ENCODE measurements around the gene TOB2.
A peak's percentile ranks its signal among the peaks of the same experiment; 100 is the strongest.

Gene TOB2

DNA sequence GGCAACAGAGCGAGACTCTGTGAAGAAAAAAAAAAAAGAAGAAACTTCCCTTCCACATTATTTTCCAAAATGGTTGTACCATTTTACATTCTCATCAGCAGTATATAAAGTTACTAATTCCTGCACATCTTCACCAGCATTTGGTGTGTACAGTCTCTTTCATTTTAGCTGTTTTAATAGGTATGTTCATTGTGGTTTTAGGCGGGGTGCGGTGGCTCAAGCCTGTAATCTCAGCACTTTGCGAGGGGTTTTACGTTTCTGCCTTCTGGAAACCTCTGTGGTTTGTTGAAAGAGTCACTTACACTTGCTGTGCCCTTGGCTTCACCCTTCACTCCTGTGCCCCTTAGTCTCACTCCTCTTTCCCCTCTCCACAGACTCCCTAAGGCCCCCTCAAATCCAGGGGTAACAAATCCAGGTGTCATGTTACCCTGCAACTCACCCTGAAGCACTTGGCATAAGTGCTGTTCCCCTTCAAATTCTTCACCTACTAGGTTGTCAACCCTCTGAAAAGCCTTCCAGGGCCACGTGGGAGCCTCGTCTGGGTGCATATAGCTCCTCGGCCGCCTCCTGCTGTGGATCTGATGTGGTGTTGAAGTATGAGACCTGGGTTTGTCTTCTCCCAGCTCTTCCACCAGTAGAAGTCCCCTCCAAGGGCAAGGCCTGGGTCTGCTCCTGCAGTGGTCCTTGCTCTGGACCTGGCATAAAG lies 20.8 kb downstream of the TOB2 start:
- no peak overlapping the region; the same call in 1 of the 2 replicates for H3K9ac ChIP-seq (ENCODE audit: low read length)
- H3K9me2 ChIP-seq (replicated peaks; ENCODE audit: insufficient read depth, low read length), result no peaks in the 10 kb centered on the region
- no peaks in the 10 kb centered on the region for H3K27me3 ChIP-seq (replicated peaks; ENCODE audit: insufficient read depth, low read length)
- peaks cover 8% of the 10 kb centered on the region for H3F3A ChIP-seq (ENCODE audit: insufficient read depth, low read length)
- DNase-seq, result peak; percentile 87
- H2AFZ ChIP-seq (ENCODE audit: low read length), result no peak overlapping the region
- no peaks in the 10 kb centered on the region for H3K9me3 ChIP-seq (replicated peaks; ENCODE audit: insufficient read depth, low read length)
- H3K79me2 ChIP-seq (ENCODE audit: low read length), result no peaks in the 10 kb centered on the region
- H3K4me2 ChIP-seq (ENCODE audit: low read depth, low read length), result peak overlapping the region; percentile 14; the same call in 1 of the 2 replicates
- H4K20me1 ChIP-seq (ENCODE audit: insufficient read depth, low read length), result no peaks in the 10 kb centered on the region
- H3K4me1 ChIP-seq (ENCODE audit: low read length), result peaks cover 12% of the 10 kb centered on the region
- no peak overlapping the region for H3K4me3 ChIP-seq (ENCODE audit: low read length)
- TF ChIP-seq, protein P1, sequence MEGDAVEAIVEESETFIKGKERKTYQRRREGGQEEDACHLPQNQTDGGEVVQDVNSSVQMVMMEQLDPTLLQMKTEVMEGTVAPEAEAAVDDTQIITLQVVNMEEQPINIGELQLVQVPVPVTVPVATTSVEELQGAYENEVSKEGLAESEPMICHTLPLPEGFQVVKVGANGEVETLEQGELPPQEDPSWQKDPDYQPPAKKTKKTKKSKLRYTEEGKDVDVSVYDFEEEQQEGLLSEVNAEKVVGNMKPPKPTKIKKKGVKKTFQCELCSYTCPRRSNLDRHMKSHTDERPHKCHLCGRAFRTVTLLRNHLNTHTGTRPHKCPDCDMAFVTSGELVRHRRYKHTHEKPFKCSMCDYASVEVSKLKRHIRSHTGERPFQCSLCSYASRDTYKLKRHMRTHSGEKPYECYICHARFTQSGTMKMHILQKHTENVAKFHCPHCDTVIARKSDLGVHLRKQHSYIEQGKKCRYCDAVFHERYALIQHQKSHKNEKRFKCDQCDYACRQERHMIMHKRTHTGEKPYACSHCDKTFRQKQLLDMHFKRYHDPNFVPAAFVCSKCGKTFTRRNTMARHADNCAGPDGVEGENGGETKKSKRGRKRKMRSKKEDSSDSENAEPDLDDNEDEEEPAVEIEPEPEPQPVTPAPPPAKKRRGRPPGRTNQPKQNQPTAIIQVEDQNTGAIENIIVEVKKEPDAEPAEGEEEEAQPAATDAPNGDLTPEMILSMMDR (IDR thresholded peaks at IDR 0.05; ENCODE audit: low read length), result no peak
- TF ChIP-seq EZH2phosphoT487 (IDR thresholded peaks at IDR 0.05; ENCODE audit: low read length), result no peak
- TF ChIP-seq EZH2 (optimal IDR thresholded peaks at IDR 0.05; ENCODE audit: low read depth, low read length), result no peak
- H3K36me3 ChIP-seq (replicated peaks; ENCODE audit: insufficient read depth, low read length), result no peaks in the 10 kb centered on the region
- peak overlapping the region; percentile 60; the same call in 1 of the 2 replicates for H3K27ac ChIP-seq (ENCODE audit: low read length)

DNA sequence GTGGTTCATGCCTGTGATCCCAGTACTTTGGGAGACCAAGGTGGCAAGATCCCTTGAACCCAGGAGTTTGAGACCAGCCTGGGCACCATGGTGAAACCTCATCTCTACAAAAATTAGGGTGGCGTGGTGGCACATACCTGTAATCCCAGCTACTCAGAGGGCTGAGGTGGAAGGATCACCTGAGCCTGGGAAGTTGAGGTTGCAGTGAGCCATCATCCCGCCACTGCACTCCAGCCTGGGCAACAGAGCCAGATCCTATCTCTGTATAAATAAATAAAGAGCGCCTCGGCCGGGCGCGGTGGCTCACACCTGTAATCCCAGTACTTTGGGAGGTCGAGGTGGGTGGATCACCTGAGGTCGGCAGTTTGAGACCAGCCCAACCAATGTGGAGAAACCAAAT lies 27.9 kb downstream of the TOB2 start:
- no peak overlapping the region for H3K27ac ChIP-seq (ENCODE audit: low read length)
- peaks cover 19% of the 10 kb centered on the region for H3K79me2 ChIP-seq (ENCODE audit: low read length)
- no peak overlapping the region for H2AFZ ChIP-seq (ENCODE audit: low read length)
- H3K4me3 ChIP-seq (ENCODE audit: low read length), result no peak overlapping the region
- no peaks in the 10 kb centered on the region for H3K27me3 ChIP-seq (replicated peaks; ENCODE audit: insufficient read depth, low read length)
- peaks cover 4% of the 10 kb centered on the region for H3F3A ChIP-seq (ENCODE audit: insufficient read depth, low read length)
- no peaks in the 10 kb centered on the region for H3K36me3 ChIP-seq (replicated peaks; ENCODE audit: insufficient read depth, low read length)
- no peak overlapping the region for H3K4me2 ChIP-seq (ENCODE audit: low read depth, low read length)
- no peaks in the 10 kb centered on the region for H3K9me3 ChIP-seq (replicated peaks; ENCODE audit: insufficient read depth, low read length)
- H3K9me2 ChIP-seq (replicated peaks; ENCODE audit: insufficient read depth, low read length), result no peaks in the 10 kb centered on the region
- no peak overlapping the region for H3K9ac ChIP-seq (ENCODE audit: low read length)
- DNase-seq, result no peak
- TF ChIP-seq EZH2phosphoT487 (IDR thresholded peaks at IDR 0.05; ENCODE audit: low read length), result no peak
- TF ChIP-seq, protein P1 (IDR thresholded peaks at IDR 0.05; ENCODE audit: low read length), result no peak
- no peak for TF ChIP-seq EZH2 (optimal IDR thresholded peaks at IDR 0.05; ENCODE audit: low read depth, low read length)
- no peaks in the 10 kb centered on the region for H4K20me1 ChIP-seq (ENCODE audit: insufficient read depth, low read length)
- 0 out of 2 replicates have a peak, but pooled peaks cover 9% of the 10 kb centered on the region for H3K4me1 ChIP-seq (ENCODE audit: low read length)

DNA sequence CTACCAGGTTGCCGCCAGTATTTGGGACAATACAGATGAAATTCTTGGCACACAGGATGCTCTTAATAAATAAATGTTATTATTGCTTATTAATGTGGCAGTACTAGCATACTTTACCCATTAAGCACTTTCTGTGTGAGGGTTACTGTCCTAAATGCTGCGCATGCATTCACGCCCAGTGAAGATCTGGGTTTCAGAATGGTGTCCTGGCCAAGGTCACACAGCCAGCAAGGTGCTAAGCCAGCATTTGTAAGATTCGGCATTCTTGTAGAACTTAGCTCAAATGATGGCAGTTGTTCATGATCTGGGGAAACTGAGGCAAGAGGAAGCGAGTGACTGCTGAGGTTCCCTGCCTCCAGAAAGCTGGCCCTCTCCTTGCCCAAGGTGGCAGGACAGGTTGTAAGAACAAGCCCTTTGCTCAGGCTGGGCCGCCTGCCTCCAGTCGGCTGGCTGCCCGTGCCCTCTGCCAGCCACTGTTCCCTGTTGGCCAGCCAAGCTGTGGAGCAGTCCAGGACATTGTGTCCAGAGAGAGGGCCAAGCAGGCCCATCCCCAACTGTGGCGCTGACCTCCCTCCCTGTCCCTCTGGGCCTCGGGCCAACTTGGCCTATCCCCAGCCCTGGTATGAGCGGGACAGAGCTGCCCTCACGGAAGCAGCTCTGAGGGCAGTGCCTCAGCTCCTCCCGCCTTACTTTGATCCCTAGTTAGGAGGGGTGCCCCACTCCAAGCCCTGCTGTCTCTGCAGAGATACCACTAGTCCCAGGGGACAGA lies 28.8 kb downstream of the TOB2 start:
- Histone ChIP-seq H3K27me3 (replicated peaks; ENCODE audit: insufficient read depth, low read length) (no peaks in the 10 kb centered on the region), H3F3A (ENCODE audit: insufficient read depth, low read length) (peaks cover 13% of the 10 kb centered on the region), H3K4me1 (ENCODE audit: low read length) (0 out of 2 replicates have a peak, but pooled peaks cover 9% of the 10 kb centered on the region), H3K9ac (ENCODE audit: low read length) (no peak overlapping the region), H3K9me2 (replicated peaks; ENCODE audit: insufficient read depth, low read length) (no peaks in the 10 kb centered on the region), H3K4me3 (ENCODE audit: low read length) (no peak overlapping the region), H3K9me3 (replicated peaks; ENCODE audit: insufficient read depth, low read length) (no peaks in the 10 kb centered on the region), H3K36me3 (replicated peaks; ENCODE audit: insufficient read depth, low read length) (no peaks in the 10 kb centered on the region), H2AFZ (ENCODE audit: low read length) (no peak overlapping the region), H3K79me2 (ENCODE audit: low read length) (peaks cover 19% of the 10 kb centered on the region), H4K20me1 (ENCODE audit: insufficient read depth, low read length) (no peaks in the 10 kb centered on the region), H3K27ac (ENCODE audit: low read length) (no peak overlapping the region), H3K4me2 (ENCODE audit: low read depth, low read length) (no peak overlapping the region)
- no peak for DNase-seq
- TF ChIP-seq, protein P1 (IDR thresholded peaks at IDR 0.05; ENCODE audit: low read length), result no peak
- TF ChIP-seq EZH2phosphoT487 (IDR thresholded peaks at IDR 0.05; ENCODE audit: low read length), result no peak
- TF ChIP-seq EZH2 (optimal IDR thresholded peaks at IDR 0.05; ENCODE audit: low read depth, low read length), result no peak
